IMR-90 (cell line): ENCODE data around the gene ERP44. TPM values are rescaled to one million over a fixed set of nuclear protein-coding genes. Genes with fewer than 3 reads are reported as not detected.

Source experiments
- ATAC-seq: fragments of 200-7000 bp; cut with Tn5 transposase; 2 replicates; pipeline ENCODE4 v1.9.1; 2020; ENCODE audit warnings: low read depth, mild to moderate bottlenecking, moderate library complexity
- BruUV-seq: library from RNA; stranded (reverse); fragments of 400-500 nt; replicated peaks from 2 replicates; lab custom pipeline; 2021; lab: Mats Ljungman, UMichigan
- CTCF ChIA-PET: fragments of 300-600 bp; formaldehyde crosslinking; extraction: SDS; loops from one replicate; lab custom pipeline; 2021; ENCODE audit warnings: antibody characterized with exemption; lab: Yijun Ruan, JAX
- POLR2A ChIA-PET: fragments of 300-600 bp; sonication (Branson Sonifier 250); formaldehyde crosslinking; loops from one replicate; lab custom pipeline; 2022; ENCODE audit warnings: antibody characterized with exemption; ENCODE audit not compliant: unreplicated experiment; lab: Charles Lee
- DNase-seq: peaks from one replicate; pipeline ENCODE4 v3.0.0; 2013
- H2AFZ ChIP-seq: replicated peaks from 2 replicates; pipeline ENCODE3; 2013; ENCODE audit warnings: low read length, mild to moderate bottlenecking; ENCODE audit not compliant: poor library complexity
- H2AK5ac ChIP-seq: 2 replicates; pipeline ENCODE4 v1.6.1; 2013; ENCODE audit warnings: low read depth, low read length, inconsistent platforms
- H2AK9ac ChIP-seq: replicated peaks from 2 replicates; pipeline ENCODE3; 2013; ENCODE audit warnings: mild to moderate bottlenecking, low read depth, low read length, moderate library complexity; ENCODE audit not compliant: poor library complexity
- H2BK120ac ChIP-seq: 2 replicates; pipeline ENCODE4 v1.6.1; 2013; ENCODE audit warnings: low read depth, low read length, inconsistent platforms
- H2BK15ac ChIP-seq: 3 replicates; pipeline ENCODE4 v1.6.1; 2013; ENCODE audit warnings: low read depth, low read length, inconsistent platforms
- H2BK20ac ChIP-seq: 2 replicates; pipeline ENCODE4 v1.6.1; 2013; ENCODE audit warnings: low read depth, mild to moderate bottlenecking, inconsistent platforms, low read length, moderate library complexity
- H2BK5ac ChIP-seq: 2 replicates; pipeline ENCODE4 v1.6.1; 2013; ENCODE audit warnings: mild to moderate bottlenecking, low read depth, low read length, inconsistent platforms; ENCODE audit not compliant: poor library complexity, severe bottlenecking
- H3K14ac ChIP-seq: replicated peaks from 2 replicates; pipeline ENCODE4 v1.6.1; 2013; ENCODE audit warnings: low read depth, low read length, inconsistent platforms
- H3K18ac ChIP-seq: 2 replicates; pipeline ENCODE4 v1.6.1; 2013; ENCODE audit warnings: low read depth, low read length, control low read depth
- H3K23ac ChIP-seq: 2 replicates; pipeline ENCODE4 v1.6.1; 2013; ENCODE audit warnings: low read depth, low read length, inconsistent platforms
- H3K27ac ChIP-seq: 2 replicates; pipeline ENCODE4 v1.5.1; 2013; ENCODE audit warnings: mild to moderate bottlenecking, control low read depth, low read length; ENCODE audit not compliant: insufficient read depth
- H3K27me3 ChIP-seq: 2 replicates; pipeline ENCODE4 v1.6.1; 2013; ENCODE audit warnings: low read length; ENCODE audit not compliant: control insufficient read depth, insufficient read depth
- H3K36me3 ChIP-seq: 2 replicates; pipeline ENCODE4 v1.6.1; 2013; ENCODE audit warnings: low read length, mixed read lengths; ENCODE audit not compliant: control insufficient read depth, insufficient read depth
- H3K4ac ChIP-seq: 2 replicates; pipeline ENCODE4 v1.6.1; 2013; ENCODE audit warnings: low read depth, low read length, inconsistent platforms
- H3K4me1 ChIP-seq: 2 replicates; pipeline ENCODE4 v1.6.1; 2013; ENCODE audit warnings: low read length, mixed read lengths; ENCODE audit not compliant: control insufficient read depth, insufficient read depth
- H3K4me2 ChIP-seq: 2 replicates; pipeline ENCODE4 v1.6.1; 2013; ENCODE audit warnings: low read depth, mild to moderate bottlenecking, control low read depth, low read length, moderate library complexity
- H3K4me3 ChIP-seq: 2 replicates; pipeline ENCODE4 v1.5.1; 2013; ENCODE audit warnings: low read depth, mild to moderate bottlenecking, control low read depth, low read length, moderate library complexity; ENCODE audit not compliant: insufficient read depth
- H3K56ac ChIP-seq: 2 replicates; pipeline ENCODE4 v1.6.1; 2013; ENCODE audit warnings: low read length, inconsistent platforms; ENCODE audit not compliant: insufficient read depth; ENCODE audit errors: extremely low read depth
- H3K79me1 ChIP-seq, 2 experiments: 2 replicates each; pipeline ENCODE4 v1.6.1; 2013; ENCODE audit warnings: low read length in 2 of 2, inconsistent platforms in 1 of 2, low read depth in 1 of 2
- H3K9ac ChIP-seq: 2 replicates; pipeline ENCODE4 v1.6.1; 2013; ENCODE audit warnings: low read depth, low read length, control low read depth
- H3K9me1 ChIP-seq: 2 replicates; pipeline ENCODE4 v1.6.1; 2013; ENCODE audit warnings: low read length, inconsistent platforms; ENCODE audit not compliant: insufficient read depth
- H3K9me3 ChIP-seq: 2 replicates; pipeline ENCODE4 v1.6.1; 2013; ENCODE audit warnings: low read length; ENCODE audit not compliant: control insufficient read depth, insufficient read depth
- H4K20me1 ChIP-seq: 2 replicates; pipeline ENCODE4 v1.6.1; 2013; ENCODE audit warnings: low read length, inconsistent platforms; ENCODE audit not compliant: insufficient read depth
- H4K5ac ChIP-seq: 2 replicates; pipeline ENCODE4 v1.6.1; 2013; ENCODE audit warnings: mild to moderate bottlenecking, low read depth, low read length, control low read depth
- H4K8ac ChIP-seq, 2 experiments: 2 replicates each; pipeline ENCODE4 v1.6.1; 2013; ENCODE audit warnings: low read depth in 2 of 2, low read length in 2 of 2, control low read depth in 1 of 2, inconsistent platforms in 1 of 2
- H4K91ac ChIP-seq: 2 replicates; pipeline ENCODE4 v1.6.1; 2013; ENCODE audit warnings: low read depth, low read length, inconsistent platforms; ENCODE audit not compliant: insufficient read depth
- CEBPB ChIP-seq: IDR thresholded peaks from 2 replicates; pipeline ENCODE4 v1.6.1; 2012; ENCODE audit warnings: low read depth, low read length, improper control_type of control experiment
- FOS ChIP-seq: fragments of 150-350 bp; IDR thresholded peaks from 2 replicates; pipeline ENCODE4 v1.6.1; 2016; ENCODE audit warnings: low read depth, low read length
- MAFK ChIP-seq: IDR thresholded peaks from 2 replicates; pipeline ENCODE4 v1.6.1; 2012; ENCODE audit warnings: low read depth, low read length, improper control_type of control experiment
- NFE2L2 ChIP-seq: fragments of 150-350 bp; IDR thresholded peaks from 2 replicates; pipeline ENCODE4 v1.6.1; 2016; ENCODE audit warnings: low read depth, mild to moderate bottlenecking, low read length
- POLR2A ChIP-seq: IDR thresholded peaks from 2 replicates; pipeline ENCODE4 v1.6.1; 2012; ENCODE audit warnings: mild to moderate bottlenecking, low read depth, low read length
- RFX5 ChIP-seq: IDR thresholded peaks from 2 replicates; pipeline ENCODE4 v1.8.0; 2012; ENCODE audit warnings: low read depth, mild to moderate bottlenecking, low read length, moderate library complexity
- SMC3 ChIP-seq: fragments of 150-350 bp; IDR thresholded peaks from 2 replicates; pipeline ENCODE4 v1.6.1; 2016; ENCODE audit warnings: low read depth, mild to moderate bottlenecking, antibody characterized with exemption, low read length, moderate library complexity
- WGBS, 2 experiments: methylation state at CpG; one replicate each; pipeline versions ENCODE4 v1.1.5 to v1.1.7; 2013; ENCODE audit warnings: missing lambda C conversion rate in 2 of 2; ENCODE audit not compliant: insufficient read length in 1 of 2; ENCODE audit errors: extremely low coverage in 2 of 2; 5-methylcytosine and 5-hydroxymethylcytosine counted together
- dilution Hi-C: fragments of 300-500 bp; cut with HindIII; formaldehyde crosslinking; loops from one replicate; pipeline ENCODE4 v1.14.3; 2018; ENCODE audit warnings: low sequenced_read_pairs; ENCODE audit not compliant: unreplicated experiment
- in situ Hi-C: fragments of 300-500 bp; cut with MboI; formaldehyde crosslinking; loops from 3 replicates; pipeline ENCODE4 v1.14.3; 2019; ENCODE audit warnings: low sequenced_read_pairs, inconsistent platforms, mixed read lengths
- intact Hi-C: fragments of 100-400 bp; cut with micrococcal nuclease; formaldehyde crosslinking; loops from 2 replicates; pipeline ENCODE4 v1.10.0; 2022
- polyA plus RNA-seq, 3 experiments: library from polyadenylated mRNA; depleted of rRNA; stranded (reverse); fragments of >200 nt; gene quantifications; 2 replicates each; pipeline ENCODE4 v1.2.3, GENCODE V29; 2012; ENCODE audit warnings: low replicate concordance in 1 of 3
- total RNA-seq: library from RNA; depleted of rRNA; stranded (reverse); fragments of >200 nt; gene quantifications from 2 replicates; pipeline ENCODE4 v1.2.3, GENCODE V29; 2012
- TF ChIP-seq, protein P1 (sequence below): fragments of 150-350 bp; IDR thresholded peaks from 2 replicates; pipeline ENCODE4 v1.6.1; 2016; ENCODE audit warnings: low read depth, mild to moderate bottlenecking, low read length, moderate library complexity, borderline replicate concordance
- TF ChIP-seq, protein P2 (sequence below): fragments of 150-350 bp; IDR thresholded peaks from 2 replicates; pipeline ENCODE4 v1.6.1; 2017; ENCODE audit warnings: mild to moderate bottlenecking, antibody characterized with exemption, low read length, low read depth
- TF ChIP-seq, protein P3 (sequence below): conservative IDR thresholded peaks from 2 replicates; pipeline ENCODE4 v1.5.1; 2012; ENCODE audit warnings: mild to moderate bottlenecking, low read depth, low read length, improper control_type of control experiment

ERP44 gene
- total and polyA plus RNA-seq, 2 of the 4 experiments (the other 2 are of a cell fraction), result 9.1 to 13.5 TPM

DNA sequence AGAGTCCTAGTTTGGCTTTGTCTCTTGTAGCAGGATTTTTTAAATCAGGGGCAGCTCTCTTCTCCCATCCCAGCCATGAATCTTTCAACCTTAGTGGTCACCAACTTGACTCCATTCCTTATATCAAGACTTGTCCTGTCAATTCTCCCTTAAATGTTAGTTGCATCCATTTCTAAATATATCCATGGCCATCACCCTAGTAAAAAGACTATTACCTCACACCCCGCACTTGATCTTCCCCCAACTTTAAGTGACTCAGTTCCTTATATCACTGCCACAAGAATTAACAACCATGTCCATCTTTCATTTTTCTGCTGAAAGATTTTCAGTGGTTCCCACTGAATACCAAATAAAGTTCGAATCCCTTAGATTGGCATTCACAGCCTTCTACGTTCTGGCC, 125.3 kb downstream of the ERP44 start:
- H4K5ac ChIP-seq, result no peak overlapping the region
- H3K4me2 ChIP-seq, result no peak overlapping the region

More for the DNA sequence above, 125.3 kb downstream of the ERP44 start:
- Histone ChIP-seq H3K23ac (no peak overlapping the region), H2AK9ac (no peak overlapping the region), H4K91ac (no peak overlapping the region), H3K9me3 (no peaks in the 10 kb centered on the region), H3K4me1 (no peaks in the 10 kb centered on the region), H3K4me3 (no peak overlapping the region), H3K9me1 (no peaks in the 10 kb centered on the region), H2BK5ac (no peak overlapping the region), H4K8ac (no peak overlapping the region), H2BK20ac (no peak overlapping the region), H3K79me1 (no peaks in the 10 kb centered on the region), H3K18ac (no peak overlapping the region), H3K56ac (no peak overlapping the region), H2AFZ (no peak overlapping the region), H3K14ac (no peak overlapping the region), H3K27ac (no peak overlapping the region), H2AK5ac (no peak overlapping the region), H2BK120ac (no peak overlapping the region), H4K20me1 (no peaks in the 10 kb centered on the region), H3K36me3 (peaks cover 6% of the 10 kb centered on the region), H3K4ac (no peak overlapping the region), H3K27me3 (no peaks in the 10 kb centered on the region), H2BK15ac (no peak overlapping the region), H3K9ac (no peak overlapping the region)
- WGBS, 2 experiments, result 100% methylated on average over 1 of the region's 3 CpGs; no CpG with 5 or more reads in 1 of the 2 experiments
- no peak for DNase-seq
- no TSS peak for BruUV-seq
- intact Hi-C loops, result no loop called here
- ChIA-PET POLR2A (no interaction called here), CTCF (interaction anchor here (0.7 kb wide), 1 partner anchor 224 kb away, joined by 7 read pairs; no protein-coding TSS in a partner anchor)
- TF ChIP-seq, protein P1, sequence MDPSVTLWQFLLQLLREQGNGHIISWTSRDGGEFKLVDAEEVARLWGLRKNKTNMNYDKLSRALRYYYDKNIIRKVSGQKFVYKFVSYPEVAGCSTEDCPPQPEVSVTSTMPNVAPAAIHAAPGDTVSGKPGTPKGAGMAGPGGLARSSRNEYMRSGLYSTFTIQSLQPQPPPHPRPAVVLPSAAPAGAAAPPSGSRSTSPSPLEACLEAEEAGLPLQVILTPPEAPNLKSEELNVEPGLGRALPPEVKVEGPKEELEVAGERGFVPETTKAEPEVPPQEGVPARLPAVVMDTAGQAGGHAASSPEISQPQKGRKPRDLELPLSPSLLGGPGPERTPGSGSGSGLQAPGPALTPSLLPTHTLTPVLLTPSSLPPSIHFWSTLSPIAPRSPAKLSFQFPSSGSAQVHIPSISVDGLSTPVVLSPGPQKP, result no peak
- TF ChIP-seq, protein P2, sequence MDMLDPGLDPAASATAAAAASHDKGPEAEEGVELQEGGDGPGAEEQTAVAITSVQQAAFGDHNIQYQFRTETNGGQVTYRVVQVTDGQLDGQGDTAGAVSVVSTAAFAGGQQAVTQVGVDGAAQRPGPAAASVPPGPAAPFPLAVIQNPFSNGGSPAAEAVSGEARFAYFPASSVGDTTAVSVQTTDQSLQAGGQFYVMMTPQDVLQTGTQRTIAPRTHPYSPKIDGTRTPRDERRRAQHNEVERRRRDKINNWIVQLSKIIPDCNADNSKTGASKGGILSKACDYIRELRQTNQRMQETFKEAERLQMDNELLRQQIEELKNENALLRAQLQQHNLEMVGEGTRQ, result no peak
- TF ChIP-seq POLR2A, result no peak
- TF ChIP-seq, protein P3, sequence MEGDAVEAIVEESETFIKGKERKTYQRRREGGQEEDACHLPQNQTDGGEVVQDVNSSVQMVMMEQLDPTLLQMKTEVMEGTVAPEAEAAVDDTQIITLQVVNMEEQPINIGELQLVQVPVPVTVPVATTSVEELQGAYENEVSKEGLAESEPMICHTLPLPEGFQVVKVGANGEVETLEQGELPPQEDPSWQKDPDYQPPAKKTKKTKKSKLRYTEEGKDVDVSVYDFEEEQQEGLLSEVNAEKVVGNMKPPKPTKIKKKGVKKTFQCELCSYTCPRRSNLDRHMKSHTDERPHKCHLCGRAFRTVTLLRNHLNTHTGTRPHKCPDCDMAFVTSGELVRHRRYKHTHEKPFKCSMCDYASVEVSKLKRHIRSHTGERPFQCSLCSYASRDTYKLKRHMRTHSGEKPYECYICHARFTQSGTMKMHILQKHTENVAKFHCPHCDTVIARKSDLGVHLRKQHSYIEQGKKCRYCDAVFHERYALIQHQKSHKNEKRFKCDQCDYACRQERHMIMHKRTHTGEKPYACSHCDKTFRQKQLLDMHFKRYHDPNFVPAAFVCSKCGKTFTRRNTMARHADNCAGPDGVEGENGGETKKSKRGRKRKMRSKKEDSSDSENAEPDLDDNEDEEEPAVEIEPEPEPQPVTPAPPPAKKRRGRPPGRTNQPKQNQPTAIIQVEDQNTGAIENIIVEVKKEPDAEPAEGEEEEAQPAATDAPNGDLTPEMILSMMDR, result no peak
- no peak for TF ChIP-seq FOS
- no peak for TF ChIP-seq NFE2L2
- no peak for TF ChIP-seq CEBPB
- TF ChIP-seq SMC3, result no peak
- no peak for TF ChIP-seq RFX5
- no peak for TF ChIP-seq MAFK
- in situ Hi-C loops, result no loop called here
- no peak for ATAC-seq
- dilution Hi-C loops, result no loop called here
